HepG2 (cell line): ENCODE measurements around the gene CRTC2. TPM values are rescaled to one million over a fixed set of nuclear protein-coding genes. Genes with fewer than 3 reads are reported as not detected.

Source experiments
- BORCS8-MEF2B ChIP-seq: sonication (generic); formaldehyde crosslinking; IDR thresholded peaks from 2 replicates; pipeline ENCODE4 v1.8.0; 2022; ENCODE audit warnings: mild to moderate bottlenecking, missing genetic modification reagents
- CCAR2 ChIP-seq: fragments of 200-400 bp; formaldehyde crosslinking; optimal IDR thresholded peaks from 2 replicates; pipeline ENCODE3; 2018; ENCODE audit warnings: low read depth, mild to moderate bottlenecking, low read length, moderate library complexity
- CHCHD3 ChIP-seq: sonication (generic); formaldehyde crosslinking; IDR thresholded peaks from 2 replicates; pipeline ENCODE4 v1.8.0; 2022; ENCODE audit warnings: mild to moderate bottlenecking, missing genetic modification reagents, moderate library complexity
- CREM ChIP-seq, 2 experiments: sonication (generic) in 1 of 2; formaldehyde crosslinking in 1 of 2; IDR thresholded peaks; 2 replicates each; pipeline versions ENCODE4 v1.4.0 to v1.6.1; 2016 to 2020; ENCODE audit warnings: antibody characterized with exemption in 1 of 2, mild to moderate bottlenecking in 1 of 2, missing genetic modification reagents in 1 of 2
- DNMT1 ChIP-seq: sonication (generic); formaldehyde crosslinking; IDR thresholded peaks from 2 replicates; pipeline ENCODE4 v1.5.1; 2020; ENCODE audit warnings: mild to moderate bottlenecking, missing genetic modification reagents
- GPN1 ChIP-seq: sonication (generic); formaldehyde crosslinking; IDR thresholded peaks from 2 replicates; pipeline ENCODE4 v1.5.1; 2020; ENCODE audit warnings: missing genetic modification reagents, borderline replicate concordance
- GRHL1 ChIP-seq: sonication (generic); formaldehyde crosslinking; conservative IDR thresholded peaks from 2 replicates; pipeline ENCODE4 v1.8.0; 2022; ENCODE audit warnings: missing genetic modification reagents
- IRF1 ChIP-seq: sonication (generic); formaldehyde crosslinking; IDR thresholded peaks from 2 replicates; pipeline ENCODE4 v1.4.0; 2020; ENCODE audit warnings: low read depth, mild to moderate bottlenecking, missing genetic modification reagents
- KDM2A ChIP-seq: sonication (generic); formaldehyde crosslinking; IDR thresholded peaks from 2 replicates; pipeline ENCODE4 v1.4.0; 2020; ENCODE audit warnings: low read depth, missing genetic modification reagents, borderline replicate concordance
- NR2F2 ChIP-seq: IDR thresholded peaks from 2 replicates; pipeline ENCODE4 v1.6.1; 2012; ENCODE audit warnings: low read depth, inconsistent platforms, borderline replicate concordance
- POLR2AphosphoS2 ChIP-seq: IDR thresholded peaks from 2 replicates; pipeline ENCODE4 v1.6.1; 2011; ENCODE audit warnings: low read depth, low read length, improper control_type of control experiment
- SPEN ChIP-seq: sonication (generic); formaldehyde crosslinking; IDR thresholded peaks from 2 replicates; pipeline ENCODE4 v1.5.1; 2020; ENCODE audit warnings: low read depth, mild to moderate bottlenecking, missing genetic modification reagents
- SSRP1 ChIP-seq: IDR thresholded peaks from 2 replicates; pipeline ENCODE4 v1.6.1; 2016; ENCODE audit warnings: control low read depth
- ZBTB3 ChIP-seq: sonication (generic); formaldehyde crosslinking; IDR thresholded peaks from 2 replicates; pipeline ENCODE4 v1.4.0; 2020; ENCODE audit warnings: low read depth, mild to moderate bottlenecking, moderate library complexity, missing genetic modification reagents, borderline replicate concordance
- ZNF432 ChIP-seq: sonication (generic); formaldehyde crosslinking; IDR thresholded peaks from 2 replicates; pipeline ENCODE4 v1.5.0; 2020; ENCODE audit warnings: missing genetic modification reagents, mild to moderate bottlenecking, borderline replicate concordance
- ZNF782 ChIP-seq: sonication (generic); formaldehyde crosslinking; IDR thresholded peaks from 2 replicates; pipeline ENCODE4 v1.4.0; 2020; ENCODE audit warnings: missing genetic modification reagents, mild to moderate bottlenecking, borderline replicate concordance
- polyA plus RNA-seq, 8 experiments: library from polyadenylated mRNA; depleted of rRNA in 3 of 8; stranded (reverse) in 7 of 8; unstranded in 1 of 8; fragments of >200 nt; fragmentation: Illumina TruSeq in 4 of 8; extraction: Trizol in 4 of 8; gene quantifications; 2 replicates each; pipeline versions ENCODE4 v1.2.1 to v1.2.3, GENCODE V29; 2011 to 2016; ENCODE audit warnings: low read depth in 4 of 8, missing spikeins in 1 of 8, mixed read lengths in 1 of 8; ENCODE audit not compliant: insufficient read depth in 1 of 8
- total RNA-seq, 5 experiments: library from RNA; depleted of rRNA; stranded (reverse); fragments of >200 nt; fragmentation: Illumina TruSeq; extraction: Trizol; gene quantifications; 2 replicates each; pipeline ENCODE4 v1.2.3, GENCODE V29; 2016; ENCODE audit warnings: low read depth in 1 of 5

CRTC2 gene
- total and polyA plus RNA-seq, 2 of the 13 experiments (the other 11 are each of a cell fraction or from before 2014, with no cell fraction given): 6.1 to 26.7 TPM

- 0 out of 2 replicates have a peak, but pooled peaks have one; percentile 72 for TF ChIP-seq CHCHD3
- TF ChIP-seq POLR2AphosphoS2: peak; percentile 99
- TF ChIP-seq NR2F2: peak; percentile 27; the same call in 1 of the 2 replicates
- peak; percentile 88 for TF ChIP-seq KDM2A (CRISPR knock-in tag)
- peak; percentile 62; the same call in 1 of the 2 replicates for TF ChIP-seq ZNF782 (CRISPR knock-in tag)
- TF ChIP-seq CCAR2: no peak
- TF ChIP-seq IRF1 (CRISPR knock-in tag): no peak
- TF ChIP-seq ZBTB3 (CRISPR knock-in tag): 0 out of 2 replicates have a peak, but pooled peaks have one; percentile 75
- no peak for TF ChIP-seq ZNF432 (CRISPR knock-in tag)
- TF ChIP-seq CREM (IDR thresholded peaks at IDR 0.05): peak; percentile 99
- TF ChIP-seq CREM (CRISPR knock-in tag; IDR thresholded peaks at IDR 0.05): peak; percentile 27; the same call in 1 of the 2 replicates
- peak; percentile 91; the same call in 1 of the 2 replicates for TF ChIP-seq SPEN (CRISPR knock-in tag)
- TF ChIP-seq DNMT1 (CRISPR knock-in tag): 0 out of 2 replicates have a peak, but pooled peaks have one; percentile 80
- TF ChIP-seq GRHL1: no peak
- peak; percentile 81 for TF ChIP-seq BORCS8-MEF2B (CRISPR knock-in tag)
- TF ChIP-seq GPN1 (CRISPR knock-in tag): peak; percentile 62; the same call in 1 of the 2 replicates
- 0 out of 2 replicates have a peak, but pooled peaks have one; percentile 5 for TF ChIP-seq SSRP1 (CRISPR knock-in tag)
These were observed 32.2 kb upstream of the CRTC2 start, which contains the start of gene RPS27 (continued) for GRCh38 chr1:153990468-153991150.
